ENCODE measurements around the gene SMLR1. TPM values are rescaled to one million over a fixed set of nuclear protein-coding genes. Genes with fewer than 3 reads are reported as not detected.
"Not testable (repeated sequence)": the region's sequence is repeated elsewhere in the genome, so short reads cannot be mapped to it uniquely, and the experiment has no call there.

The SMLR1 gene
- total RNA-seq, 1 donor from 2014 or later, result not detected

GRCh38 chr6:130796313-130796905, 30.8 kb upstream of the SMLR1 start:
- Mint-ChIP-seq H3K9me3 (peaks cover 34% of the 10 kb centered on the region), H3K36me3 (peaks cover 11% of the 10 kb centered on the region), H3K27me3 (ENCODE audit: low read depth) (no peaks in the 10 kb centered on the region), H3K27ac (no peak overlapping the region), H3K4me3 (no peak overlapping the region), H3K4me1 (peaks cover 40% of the 10 kb centered on the region)
- no peak for DNase-seq (ENCODE audit: low spot score in 2 of 2, unreplicated experiment in 2 of 2)
- no peak for TF ChIP-seq CTCF (IDR thresholded peaks at IDR 0.05; ENCODE audit: unreplicated experiment)

GRCh38 chr6:130797061-130797460, 30.1 kb upstream of the SMLR1 start:
- Mint-ChIP-seq H3K27me3 (ENCODE audit: low read depth) (no peaks in the 10 kb centered on the region), H3K4me1 (peaks cover 40% of the 10 kb centered on the region), H3K27ac (no peak overlapping the region), H3K36me3 (peaks cover 12% of the 10 kb centered on the region), H3K9me3 (peaks cover 34% of the 10 kb centered on the region), H3K4me3 (no peak overlapping the region)
- DNase-seq (ENCODE audit: low spot score in 2 of 2, unreplicated experiment in 2 of 2), result no peak
- no peak for TF ChIP-seq CTCF (IDR thresholded peaks at IDR 0.05; ENCODE audit: unreplicated experiment)

DNA sequence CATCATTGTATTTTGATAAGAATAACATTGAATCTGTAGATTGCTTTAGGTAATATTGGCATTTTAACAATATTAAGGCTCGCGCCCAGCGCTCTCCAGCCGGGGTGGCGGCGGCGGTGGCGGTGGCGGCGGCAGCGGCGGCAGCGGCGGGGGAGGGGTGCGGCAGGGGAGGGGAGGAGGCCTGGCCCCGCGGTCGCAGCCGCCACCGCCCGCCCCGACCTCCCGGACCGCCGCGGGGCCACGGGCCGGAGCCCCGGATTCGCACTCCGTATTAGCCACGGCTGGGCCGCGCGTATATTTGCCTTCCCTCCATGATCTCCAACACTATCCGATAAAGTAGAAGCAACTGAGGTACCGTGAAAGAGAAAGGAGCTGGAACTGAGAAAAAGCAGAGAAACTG, 25.8 kb upstream of the SMLR1 start:
- DNase-seq (ENCODE audit: low spot score in 2 of 2, unreplicated experiment in 2 of 2); H3K4me3 Mint-ChIP-seq; H3K27me3 Mint-ChIP-seq (ENCODE audit: low read depth); H3K4me1 Mint-ChIP-seq; H3K27ac Mint-ChIP-seq: not testable (repeated sequence)
- H3K9me3 Mint-ChIP-seq, result peaks cover 38% of the 10 kb centered on the region
- peaks cover 15% of the 10 kb centered on the region for H3K36me3 Mint-ChIP-seq

DNA sequence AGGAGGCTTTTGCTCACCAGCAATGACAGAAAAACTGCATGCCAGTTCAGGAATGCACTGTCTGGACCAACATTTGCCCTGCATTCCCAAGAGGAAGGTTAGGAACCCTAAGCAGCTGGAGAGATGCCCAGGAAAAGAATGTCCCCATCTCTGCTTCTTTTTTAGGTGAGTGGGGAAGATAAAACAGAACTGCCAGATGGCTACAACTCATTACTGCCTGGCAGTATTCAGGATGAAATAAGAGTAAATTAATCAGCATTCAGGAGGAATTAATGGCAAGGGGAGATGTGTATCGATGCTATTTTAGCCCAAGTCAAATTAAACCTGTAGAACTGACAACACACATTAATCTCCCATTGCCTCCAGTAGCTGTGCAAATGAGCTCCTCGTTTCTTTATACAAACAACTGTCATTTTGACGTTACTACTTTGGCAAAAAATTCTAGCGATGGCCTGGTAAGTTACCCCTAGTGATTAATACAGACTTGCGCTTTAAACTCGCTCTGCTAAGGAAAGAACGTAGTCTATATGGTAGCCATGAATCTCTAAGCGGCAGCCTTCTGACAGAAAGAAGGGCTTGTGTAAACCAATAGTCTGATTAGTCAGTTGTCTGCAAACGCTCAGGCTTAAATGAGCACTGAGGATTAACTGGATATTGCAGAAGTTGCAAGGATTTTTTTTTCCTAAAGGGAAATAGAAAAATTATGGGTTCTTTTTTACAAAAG, 16.7 kb upstream of the SMLR1 start:
- Mint-ChIP-seq H3K9me3 (peaks cover 9% of the 10 kb centered on the region), H3K4me1 (peaks cover 12% of the 10 kb centered on the region), H3K27ac (no peak overlapping the region), H3K27me3 (ENCODE audit: low read depth) (no peaks in the 10 kb centered on the region), H3K4me3 (no peak overlapping the region), H3K36me3 (no peaks in the 10 kb centered on the region)
- TF ChIP-seq CTCF (IDR thresholded peaks at IDR 0.05; ENCODE audit: unreplicated experiment), result no peak
- DNase-seq (ENCODE audit: low spot score in 2 of 2, unreplicated experiment in 2 of 2), result no peak

GRCh38 chr6:130811932-130812331, 15.3 kb upstream of the SMLR1 start:
- Mint-ChIP-seq H3K27me3 (ENCODE audit: low read depth) (no peaks in the 10 kb centered on the region), H3K9me3 (peaks cover 12% of the 10 kb centered on the region), H3K27ac (no peak overlapping the region), H3K4me1 (peaks cover 9% of the 10 kb centered on the region), H3K36me3 (no peaks in the 10 kb centered on the region), H3K4me3 (no peak overlapping the region)
- DNase-seq (ENCODE audit: low spot score in 2 of 2, unreplicated experiment in 2 of 2), result no peak
- no peak for TF ChIP-seq CTCF (IDR thresholded peaks at IDR 0.05; ENCODE audit: unreplicated experiment)

GRCh38 chr6:130814506-130814905, 12.7 kb upstream of the SMLR1 start:
- H3K4me3 Mint-ChIP-seq, result no peak overlapping the region
- H3K4me1 Mint-ChIP-seq, result peaks cover 9% of the 10 kb centered on the region
- no peak for DNase-seq (ENCODE audit: low spot score in 2 of 2, unreplicated experiment in 2 of 2)
- no peak overlapping the region for H3K27ac Mint-ChIP-seq
- peaks cover 36% of the 10 kb centered on the region for H3K9me3 Mint-ChIP-seq
- H3K27me3 Mint-ChIP-seq (ENCODE audit: low read depth), result no peaks in the 10 kb centered on the region
- no peak for TF ChIP-seq CTCF (IDR thresholded peaks at IDR 0.05; ENCODE audit: unreplicated experiment)
- no peaks in the 10 kb centered on the region for H3K36me3 Mint-ChIP-seq

Measured in mesothelial cell of epicardium (in vitro differentiated cells).